ENCODE results near the gene CORO2B. TPM values are rescaled to one million over a fixed set of nuclear protein-coding genes. Genes with fewer than 3 reads are reported as not detected.
"Not testable (repeated sequence)": the region's sequence is repeated elsewhere in the genome, so short reads cannot be mapped to it uniquely, and the experiment has no call there.

The CORO2B gene
- total RNA-seq, 1 experiment from 2014 or later: not detected

DNA sequence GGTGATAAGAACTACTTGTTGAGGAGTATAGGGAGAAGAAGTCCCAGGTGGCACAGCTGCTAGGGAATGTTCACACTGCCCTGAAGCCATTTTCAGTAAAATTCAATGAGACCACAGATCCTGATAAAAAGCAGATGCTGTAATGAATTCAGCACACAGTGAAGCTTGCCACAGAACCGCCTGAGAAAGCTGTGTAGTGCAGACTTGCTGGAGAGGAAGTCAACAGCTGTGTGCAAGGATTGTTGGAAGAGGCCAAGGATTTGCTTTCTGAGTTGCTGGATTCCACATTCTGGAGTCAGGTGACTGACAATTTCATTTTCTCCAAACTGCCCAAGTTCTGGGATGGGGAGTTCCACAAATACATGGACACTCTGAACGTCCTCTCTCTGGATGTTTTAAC, 171.0 kb downstream of the CORO2B start:
- no peaks in the 10 kb centered on the region for H3K4me1 ChIP-seq (replicated peaks)
- H3K36me3 ChIP-seq: no peaks in the 10 kb centered on the region
- DNase-seq (ENCODE audit: low read depth in 1 of 2, low spot score in 2 of 2): peak in 1 of 2 experiments; percentile 20
- H3K4me3 ChIP-seq: no peak overlapping the region
- 0 out of 2 replicates have a peak, but pooled peaks cover 3% of the 10 kb centered on the region for H3K27me3 ChIP-seq (replicated peaks)
- H3K27ac ChIP-seq: no peak overlapping the region
- no peaks in the 10 kb centered on the region for H3K9me3 ChIP-seq (replicated peaks)

DNA sequence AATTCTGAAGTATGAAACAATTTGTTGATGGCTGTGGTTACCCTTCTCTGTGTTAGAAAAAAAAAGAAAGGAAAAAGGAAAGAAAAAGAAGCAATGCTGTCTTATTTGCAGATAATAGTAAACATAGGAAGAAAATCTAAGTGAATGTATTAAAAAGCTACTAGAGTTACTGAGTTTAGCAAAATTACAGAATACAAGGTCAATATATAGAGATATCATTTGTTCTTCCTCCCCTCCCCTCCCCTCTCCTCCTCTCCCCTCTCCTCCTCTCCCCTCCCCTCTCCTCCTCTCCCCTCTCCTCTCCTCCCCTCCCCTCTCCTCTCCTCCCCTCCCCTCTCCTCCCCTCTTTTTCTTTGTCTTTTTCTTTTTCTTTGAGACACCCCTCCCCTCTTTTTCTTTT, 172.8 kb downstream of the CORO2B start:
- no peaks in the 10 kb centered on the region for H3K4me1 ChIP-seq (replicated peaks)
- H3K9me3 ChIP-seq (replicated peaks): no peaks in the 10 kb centered on the region
- H3K36me3 ChIP-seq: no peaks in the 10 kb centered on the region
- H3K27me3 ChIP-seq (replicated peaks): 0 out of 2 replicates have a peak, but pooled peaks cover 3% of the 10 kb centered on the region
- H3K4me3 ChIP-seq: no peak overlapping the region
- no peak overlapping the region for H3K27ac ChIP-seq
- no peak for DNase-seq (ENCODE audit: low read depth in 1 of 2, low spot score in 2 of 2)

DNA sequence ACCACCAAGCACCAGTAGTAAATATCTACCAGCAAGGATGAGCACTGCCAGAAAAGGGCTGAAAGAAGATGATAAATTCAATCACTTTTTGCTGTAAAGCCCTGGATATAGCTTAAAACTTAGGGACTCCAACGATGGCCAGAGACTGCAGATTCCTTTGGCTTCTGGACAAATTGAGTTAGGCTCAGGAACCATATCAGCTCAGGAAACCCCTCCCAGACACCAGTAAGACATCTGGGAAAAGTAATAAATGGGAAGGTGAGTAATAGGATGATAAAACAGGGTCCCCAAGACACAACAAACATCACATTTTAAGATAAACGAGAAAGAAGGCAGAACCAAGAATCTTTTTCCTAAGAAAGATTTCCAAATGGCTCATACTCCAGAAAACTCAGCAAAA, 176.9 kb downstream of the CORO2B start:
- DNase-seq (ENCODE audit: low read depth in 1 of 2, low spot score in 2 of 2): peak in 1 of 2 experiments; percentile 2
- no peak overlapping the region for H3K4me3 ChIP-seq
- no peaks in the 10 kb centered on the region for H3K27me3 ChIP-seq (replicated peaks)
- no peaks in the 10 kb centered on the region for H3K4me1 ChIP-seq (replicated peaks)
- H3K9me3 ChIP-seq (replicated peaks): no peaks in the 10 kb centered on the region
- H3K36me3 ChIP-seq: no peaks in the 10 kb centered on the region
- H3K27ac ChIP-seq: no peak overlapping the region

DNA sequence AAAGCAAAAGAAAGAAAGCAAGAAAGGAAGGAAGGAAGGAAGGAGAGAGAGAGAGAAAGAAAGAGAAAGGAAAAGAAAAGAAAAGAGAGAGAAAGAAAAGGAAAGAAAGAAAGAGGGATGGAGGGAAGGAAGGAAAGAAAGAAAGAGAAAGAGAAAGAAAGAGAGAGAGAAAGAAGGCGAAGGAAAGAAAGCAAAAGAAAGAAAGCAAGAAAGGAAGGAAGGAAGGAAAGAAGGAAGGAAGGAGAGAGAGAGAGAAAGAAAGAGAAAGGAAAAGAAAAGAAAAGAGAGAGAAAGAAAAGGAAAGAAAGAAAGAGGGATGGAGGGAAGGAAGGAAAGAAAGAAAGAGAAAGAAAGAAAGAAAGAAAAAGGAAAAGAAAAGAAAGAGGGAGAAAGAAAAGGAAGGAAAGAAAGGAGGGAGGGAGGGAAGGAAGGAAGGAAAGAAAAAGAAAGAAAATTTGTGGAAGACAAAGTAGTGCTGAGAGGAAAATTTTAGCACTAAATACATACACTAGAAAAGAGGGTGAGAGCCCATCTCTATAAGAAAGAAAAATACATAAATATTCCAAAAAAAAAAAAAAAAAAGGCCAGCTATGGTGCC, 181.3 kb downstream of the CORO2B start:
- H3K27me3 ChIP-seq (replicated peaks); H3K9me3 ChIP-seq (replicated peaks); H3K36me3 ChIP-seq; DNase-seq (ENCODE audit: low read depth in 1 of 2, low spot score in 2 of 2); H3K27ac ChIP-seq; H3K4me3 ChIP-seq; H3K4me1 ChIP-seq (replicated peaks): not testable (repeated sequence)

DNA sequence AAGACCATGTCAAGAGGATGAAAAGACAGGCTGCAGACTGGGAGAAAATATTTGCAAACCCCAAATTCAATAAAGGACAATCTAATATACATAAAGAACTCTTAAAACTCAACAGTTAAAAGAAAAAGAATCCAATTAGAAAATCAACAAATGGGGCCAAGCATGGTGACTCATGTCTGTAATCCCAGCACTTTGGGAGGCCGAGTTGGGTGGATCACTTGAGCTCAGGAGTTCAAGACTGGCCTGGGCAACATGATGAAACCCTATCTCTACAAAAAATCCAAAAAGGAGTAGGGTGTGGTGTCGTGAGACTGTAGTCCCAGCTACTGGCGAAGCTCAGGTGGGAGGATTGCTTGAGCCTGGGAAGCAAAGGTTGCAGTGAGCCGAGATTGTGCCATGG, 184.3 kb downstream of the CORO2B start:
- 0 out of 2 replicates have a peak, but pooled peaks cover 3% of the 10 kb centered on the region for H3K27me3 ChIP-seq (replicated peaks)
- H3K27ac ChIP-seq: no peak overlapping the region
- H3K4me1 ChIP-seq (replicated peaks): no peaks in the 10 kb centered on the region
- peak in 1 of 2 experiments; percentile 17 for DNase-seq (ENCODE audit: low read depth in 1 of 2, low spot score in 2 of 2)
- no peaks in the 10 kb centered on the region for H3K36me3 ChIP-seq
- H3K9me3 ChIP-seq (replicated peaks): no peaks in the 10 kb centered on the region
- no peak overlapping the region for H3K4me3 ChIP-seq

DNA sequence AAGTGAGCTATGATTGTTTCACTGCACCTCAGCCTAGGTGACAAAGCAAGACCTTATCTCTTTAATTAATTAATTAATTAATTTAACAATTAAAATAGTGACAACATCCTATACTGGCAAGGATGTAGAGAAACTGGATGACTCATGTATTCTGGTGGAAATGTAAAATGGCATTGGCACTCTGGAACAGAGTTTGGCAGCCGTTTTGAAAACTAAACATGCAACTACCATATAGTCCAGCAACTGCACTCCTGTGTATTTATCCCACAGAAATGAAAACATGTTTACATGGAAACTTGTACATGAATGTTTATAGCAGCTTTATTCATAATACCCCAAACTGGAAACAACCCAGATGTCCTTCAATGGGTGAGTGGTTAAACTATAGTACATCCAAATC, 185.3 kb downstream of the CORO2B start:
- Histone ChIP-seq H3K4me1 (replicated peaks) (no peaks in the 10 kb centered on the region), H3K27me3 (replicated peaks) (0 out of 2 replicates have a peak, but pooled peaks cover 3% of the 10 kb centered on the region), H3K27ac (no peak overlapping the region), H3K36me3 (no peaks in the 10 kb centered on the region), H3K4me3 (no peak overlapping the region), H3K9me3 (replicated peaks) (no peaks in the 10 kb centered on the region)
- DNase-seq (ENCODE audit: low read depth in 1 of 2, low spot score in 2 of 2): no peak

DNA sequence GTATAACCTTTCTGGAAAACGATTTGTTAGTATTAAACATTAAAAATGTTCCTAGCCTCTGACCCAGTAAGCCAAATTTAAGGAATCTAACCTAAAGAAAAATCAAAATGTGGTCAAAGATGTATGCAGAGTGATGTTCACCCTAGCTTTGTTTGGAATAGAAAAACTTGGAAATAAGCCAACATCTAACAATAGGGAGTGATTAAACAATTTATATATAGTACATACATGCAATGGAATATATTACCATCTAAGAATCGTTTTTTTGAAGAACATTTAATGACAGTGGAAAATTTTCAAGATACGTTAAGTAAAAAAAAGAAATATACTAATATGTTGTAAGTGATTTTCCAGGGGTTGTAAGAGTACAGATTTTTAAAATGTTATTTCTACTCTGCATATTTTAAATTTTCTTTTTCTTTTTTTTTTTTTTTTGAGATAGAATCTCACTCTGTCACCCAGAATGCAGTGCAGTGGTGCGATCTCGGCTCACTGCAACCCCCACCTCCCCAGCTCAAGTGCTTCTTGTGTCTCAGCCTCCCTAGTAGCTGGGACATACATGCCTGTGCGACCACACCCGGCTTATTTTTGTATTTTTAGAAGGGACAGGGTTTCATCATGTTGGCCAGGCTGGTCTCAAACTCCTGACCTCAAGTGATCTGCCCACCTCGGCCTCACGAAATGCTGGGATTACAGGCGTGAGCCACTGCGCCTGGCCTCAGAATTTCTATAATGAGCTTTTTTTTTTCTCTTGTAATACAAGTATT, 187.0 kb downstream of the CORO2B start:
- Histone ChIP-seq H3K27ac (no peak overlapping the region), H3K27me3 (replicated peaks) (0 out of 2 replicates have a peak, but pooled peaks cover 3% of the 10 kb centered on the region), H3K36me3 (no peaks in the 10 kb centered on the region), H3K4me3 (no peak overlapping the region), H3K9me3 (replicated peaks) (no peaks in the 10 kb centered on the region), H3K4me1 (replicated peaks) (no peaks in the 10 kb centered on the region)
- DNase-seq (ENCODE audit: low read depth in 1 of 2, low spot score in 2 of 2): peak in 1 of 2 experiments; percentile 7

DNA sequence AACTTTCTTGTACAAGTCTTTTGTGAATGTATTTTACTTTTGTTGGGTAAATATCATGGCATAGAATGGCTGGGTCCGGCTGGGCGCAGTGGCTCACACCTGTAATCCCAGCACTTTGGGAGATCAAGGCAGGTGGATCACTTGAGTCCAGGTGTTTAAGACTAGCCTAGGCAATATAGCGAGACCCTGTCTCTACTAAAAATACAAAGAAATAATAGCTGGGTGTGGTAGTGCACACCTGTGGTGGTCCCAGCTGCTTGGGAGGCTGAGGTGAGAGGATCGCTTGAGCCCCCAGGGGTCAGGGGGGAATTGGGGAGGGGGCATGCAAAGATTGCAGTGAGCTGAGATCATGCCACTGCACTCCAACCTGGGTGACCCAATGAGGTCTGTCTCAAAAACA, 189.0 kb downstream of the CORO2B start:
- H3K36me3 ChIP-seq: no peaks in the 10 kb centered on the region
- no peaks in the 10 kb centered on the region for H3K4me1 ChIP-seq (replicated peaks)
- H3K27me3 ChIP-seq (replicated peaks): no peaks in the 10 kb centered on the region
- peak in 1 of 2 experiments; percentile 20 for DNase-seq (ENCODE audit: low read depth in 1 of 2, low spot score in 2 of 2)
- no peaks in the 10 kb centered on the region for H3K9me3 ChIP-seq (replicated peaks)
- H3K4me3 ChIP-seq: no peak overlapping the region
- H3K27ac ChIP-seq: no peak overlapping the region

DNA sequence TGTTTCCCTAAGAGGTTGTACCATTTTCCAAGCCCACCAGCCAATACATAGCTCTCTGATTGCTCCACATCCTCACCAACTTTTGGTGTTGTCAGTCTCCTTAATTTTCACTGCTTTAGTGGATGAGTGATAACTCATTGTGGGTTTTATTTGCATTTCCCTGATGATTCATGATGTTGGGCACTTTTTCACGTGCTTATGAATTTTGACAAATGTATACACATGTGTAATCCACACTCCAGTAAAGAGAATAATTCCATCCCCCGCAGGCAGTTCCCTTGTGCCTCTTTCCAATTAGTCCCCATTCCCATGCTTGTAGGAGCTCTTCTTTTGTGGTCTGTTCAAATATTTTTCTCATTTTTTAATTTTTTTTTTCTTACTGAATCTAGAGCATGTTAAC, 189.5 kb downstream of the CORO2B start:
- no peaks in the 10 kb centered on the region for H3K36me3 ChIP-seq
- no peak overlapping the region for H3K4me3 ChIP-seq
- H3K27ac ChIP-seq: no peak overlapping the region
- peak in 1 of 2 experiments; percentile 32 for DNase-seq (ENCODE audit: low read depth in 1 of 2, low spot score in 2 of 2)
- no peaks in the 10 kb centered on the region for H3K4me1 ChIP-seq (replicated peaks)
- no peaks in the 10 kb centered on the region; the same call in 1 of the 2 replicates for H3K27me3 ChIP-seq (replicated peaks)
- H3K9me3 ChIP-seq (replicated peaks): no peaks in the 10 kb centered on the region

DNA sequence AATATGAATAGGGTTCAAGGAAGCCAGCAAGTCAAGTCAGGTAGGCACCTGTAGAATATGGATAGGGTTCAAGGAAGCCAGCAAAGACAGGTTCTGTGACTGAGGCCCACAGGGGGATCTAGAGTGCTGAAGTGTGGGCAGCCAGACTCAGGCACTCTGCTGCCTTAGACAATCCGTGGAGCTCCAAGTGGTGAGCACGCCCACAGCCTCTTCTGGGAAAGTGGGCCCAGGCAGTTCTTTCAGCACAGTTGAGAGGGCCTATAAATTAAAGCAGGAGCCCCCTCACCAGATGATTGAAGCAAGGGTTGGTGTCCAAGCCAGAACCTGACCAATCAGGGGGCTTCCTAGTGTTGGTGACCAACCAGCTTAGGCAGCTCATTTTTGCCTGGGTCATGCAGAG, 190.9 kb downstream of the CORO2B start:
- no peak overlapping the region for H3K4me3 ChIP-seq
- H3K9me3 ChIP-seq (replicated peaks): no peaks in the 10 kb centered on the region
- peak in 1 of 2 experiments; percentile 27 for DNase-seq (ENCODE audit: low read depth in 1 of 2, low spot score in 2 of 2)
- no peak overlapping the region for H3K27ac ChIP-seq
- no peaks in the 10 kb centered on the region for H3K36me3 ChIP-seq
- H3K4me1 ChIP-seq (replicated peaks): no peaks in the 10 kb centered on the region
- no peaks in the 10 kb centered on the region; the same call in 1 of the 2 replicates for H3K27me3 ChIP-seq (replicated peaks)

DNA sequence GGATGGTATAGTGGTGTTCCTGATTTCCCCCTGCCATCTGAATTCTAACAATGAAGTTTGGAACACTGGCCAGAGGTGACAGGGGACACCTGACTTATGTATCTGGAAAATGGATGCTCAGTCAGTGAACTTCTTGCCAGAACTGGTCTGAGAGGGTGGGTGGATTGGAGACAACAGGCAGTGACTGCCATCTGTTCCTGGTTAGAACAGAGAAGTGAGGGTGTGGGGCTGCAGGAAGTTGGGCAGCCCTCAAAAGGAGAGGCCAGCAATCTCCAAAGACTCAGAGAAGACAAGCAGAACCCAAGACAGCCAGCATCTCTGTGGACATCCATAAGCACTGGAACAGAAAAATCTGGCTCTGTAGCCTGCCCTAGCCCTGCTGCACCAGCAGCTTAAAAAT, 191.4 kb downstream of the CORO2B start:
- Histone ChIP-seq H3K27ac (no peak overlapping the region), H3K4me3 (no peak overlapping the region), H3K36me3 (no peaks in the 10 kb centered on the region), H3K4me1 (replicated peaks) (no peaks in the 10 kb centered on the region), H3K27me3 (replicated peaks) (no peaks in the 10 kb centered on the region; the same call in 1 of the 2 replicates), H3K9me3 (replicated peaks) (no peaks in the 10 kb centered on the region)
- DNase-seq (ENCODE audit: low read depth in 1 of 2, low spot score in 2 of 2): peak in 1 of 2 experiments; percentile 29

DNA sequence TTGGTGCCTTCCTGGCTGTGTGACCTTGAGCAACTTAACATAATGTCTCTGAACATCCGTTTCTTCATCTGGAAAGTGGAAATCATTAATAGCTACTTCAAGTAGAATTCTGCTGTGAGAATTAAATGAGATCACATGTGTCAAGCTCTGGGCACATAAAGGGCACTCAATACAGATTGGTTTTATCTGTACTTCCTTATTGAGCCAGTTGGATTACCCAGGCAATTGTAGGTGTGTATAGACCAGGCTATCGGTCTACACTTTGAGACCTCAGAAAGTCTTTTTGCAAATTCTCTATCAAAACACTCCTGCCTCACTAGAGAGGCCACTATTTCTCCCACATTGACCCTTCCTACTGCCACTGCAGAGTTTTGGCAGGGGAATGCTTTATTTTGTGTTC, 194.2 kb downstream of the CORO2B start:
- DNase-seq (ENCODE audit: low read depth in 1 of 2, low spot score in 2 of 2): no peak
- H3K4me3 ChIP-seq: no peak overlapping the region
- H3K27me3 ChIP-seq (replicated peaks): no peaks in the 10 kb centered on the region; the same call in 1 of the 2 replicates
- no peaks in the 10 kb centered on the region for H3K9me3 ChIP-seq (replicated peaks)
- H3K27ac ChIP-seq: no peak overlapping the region
- H3K36me3 ChIP-seq: peaks cover 9% of the 10 kb centered on the region
- H3K4me1 ChIP-seq (replicated peaks): no peaks in the 10 kb centered on the region

DNA sequence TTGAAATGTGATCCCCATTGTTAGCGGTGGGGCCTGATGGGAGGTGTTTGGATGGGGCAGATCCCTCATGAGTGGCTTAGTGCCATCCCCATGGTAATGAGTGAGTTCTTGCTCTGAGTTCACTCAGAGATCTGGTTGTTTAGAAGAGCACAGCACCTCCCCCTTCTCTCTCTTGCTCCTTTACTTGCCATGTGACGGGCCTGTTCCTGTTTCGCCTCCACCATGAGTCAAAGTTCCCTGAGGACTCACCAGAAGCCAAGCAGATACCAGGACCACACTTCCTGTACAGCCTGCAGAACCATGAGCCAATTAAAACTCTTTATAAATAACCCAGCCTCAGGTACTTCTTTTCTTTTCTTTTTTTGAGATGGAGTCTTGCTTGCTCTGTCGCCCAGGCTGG, 195.3 kb downstream of the CORO2B start:
- Histone ChIP-seq H3K36me3 (peaks cover 16% of the 10 kb centered on the region), H3K27me3 (replicated peaks) (no peaks in the 10 kb centered on the region; the same call in 1 of the 2 replicates), H3K27ac (no peak overlapping the region), H3K4me3 (no peak overlapping the region), H3K9me3 (replicated peaks) (no peaks in the 10 kb centered on the region), H3K4me1 (replicated peaks) (no peaks in the 10 kb centered on the region)
- peak in 1 of 2 experiments; percentile 2 for DNase-seq (ENCODE audit: low read depth in 1 of 2, low spot score in 2 of 2)

DNA sequence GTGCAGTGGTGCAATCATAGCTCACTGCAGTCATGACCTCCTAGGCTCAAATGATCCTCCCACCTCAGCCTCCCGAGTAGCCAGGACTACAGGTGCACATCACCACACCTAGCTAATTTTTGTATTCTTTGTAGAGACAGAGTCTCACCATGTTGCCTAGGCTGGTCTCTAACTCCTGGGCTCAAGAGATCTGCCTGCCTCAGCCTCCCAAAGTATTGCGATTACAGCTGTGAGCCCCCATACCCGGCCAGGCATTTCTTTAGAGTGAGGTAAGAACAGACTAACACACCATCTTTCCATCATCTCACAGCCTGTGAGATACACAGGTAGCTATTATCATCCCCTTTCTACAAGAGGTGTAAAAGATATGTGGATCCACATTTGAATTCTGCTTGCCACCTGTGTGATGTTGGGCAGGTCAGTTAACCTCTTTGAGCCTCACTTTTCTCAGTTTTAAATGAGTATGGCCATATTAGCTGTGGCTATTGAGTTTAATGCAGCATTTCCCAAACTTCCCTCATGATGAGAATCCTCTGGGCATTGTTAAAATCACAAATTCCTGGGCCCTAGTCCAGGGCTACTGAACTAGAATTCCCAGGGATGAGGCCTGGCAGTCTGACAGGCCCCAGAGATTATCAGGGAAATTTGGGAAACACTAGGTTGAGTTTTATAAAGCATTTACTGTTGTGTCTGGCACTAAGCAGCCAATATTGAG, 195.9 kb downstream of the CORO2B start:
- H3K4me1 ChIP-seq (replicated peaks): no peaks in the 10 kb centered on the region
- H3K4me3 ChIP-seq: no peak overlapping the region
- H3K27ac ChIP-seq: no peak overlapping the region
- peaks cover 21% of the 10 kb centered on the region for H3K36me3 ChIP-seq
- no peak for DNase-seq (ENCODE audit: low read depth in 1 of 2, low spot score in 2 of 2)
- H3K27me3 ChIP-seq (replicated peaks): no peaks in the 10 kb centered on the region; the same call in 1 of the 2 replicates
- H3K9me3 ChIP-seq (replicated peaks): no peaks in the 10 kb centered on the region
